GM06990 (cell line): ENCODE measurements around the gene SNTG2.

Experiments used
- DNase-seq: peaks from one replicate; pipeline ENCODE4 v3.0.0-alpha.2; 2011; ENCODE audit not compliant: insufficient read length; ENCODE audit errors: extremely low read depth
- H3K27me3 ChIP-seq: replicated peaks from 2 replicates; pipeline ENCODE4 v1.6.0; 2011; ENCODE audit warnings: low read length; ENCODE audit not compliant: control insufficient read depth, insufficient read depth
- H3K36me3 ChIP-seq: 2 replicates; pipeline ENCODE4 v1.5.1; 2011; ENCODE audit warnings: low read length; ENCODE audit not compliant: control insufficient read depth, insufficient read depth
- H3K4me3 ChIP-seq: replicated peaks from 2 replicates; pipeline ENCODE4 v1.5.1; 2011; ENCODE audit warnings: low read depth, mild to moderate bottlenecking, control low read depth, low read length
- TF ChIP-seq, protein P1 (sequence below): IDR thresholded peaks from 2 replicates; pipeline ENCODE4 v1.5.1; 2011; ENCODE audit warnings: low read length, control low read depth, mild to moderate bottlenecking, inconsistent platforms; ENCODE audit not compliant: insufficient read depth, poor library complexity, severe bottlenecking

The SNTG2 gene

DNA sequence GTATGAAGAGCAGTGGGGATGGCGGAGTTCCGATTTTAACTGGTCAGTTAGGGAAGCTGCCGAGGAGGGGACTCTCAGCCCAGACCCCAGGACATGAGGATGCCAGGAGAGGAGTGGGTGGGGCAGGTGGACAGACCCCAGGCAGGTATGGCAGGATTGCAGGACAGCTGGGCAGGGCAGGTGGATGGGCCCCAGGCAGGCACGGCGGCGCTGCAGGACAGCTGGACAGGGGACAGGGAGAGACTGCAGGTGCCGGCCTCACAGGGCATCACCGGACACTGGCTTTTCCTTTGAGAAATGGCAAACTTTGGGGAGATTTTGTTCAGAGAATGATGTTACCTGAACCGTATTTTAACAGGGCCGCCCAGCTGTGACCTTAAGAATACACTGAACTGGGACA is 127.7 kb downstream of the SNTG2 start:
- TF ChIP-seq, protein P1, sequence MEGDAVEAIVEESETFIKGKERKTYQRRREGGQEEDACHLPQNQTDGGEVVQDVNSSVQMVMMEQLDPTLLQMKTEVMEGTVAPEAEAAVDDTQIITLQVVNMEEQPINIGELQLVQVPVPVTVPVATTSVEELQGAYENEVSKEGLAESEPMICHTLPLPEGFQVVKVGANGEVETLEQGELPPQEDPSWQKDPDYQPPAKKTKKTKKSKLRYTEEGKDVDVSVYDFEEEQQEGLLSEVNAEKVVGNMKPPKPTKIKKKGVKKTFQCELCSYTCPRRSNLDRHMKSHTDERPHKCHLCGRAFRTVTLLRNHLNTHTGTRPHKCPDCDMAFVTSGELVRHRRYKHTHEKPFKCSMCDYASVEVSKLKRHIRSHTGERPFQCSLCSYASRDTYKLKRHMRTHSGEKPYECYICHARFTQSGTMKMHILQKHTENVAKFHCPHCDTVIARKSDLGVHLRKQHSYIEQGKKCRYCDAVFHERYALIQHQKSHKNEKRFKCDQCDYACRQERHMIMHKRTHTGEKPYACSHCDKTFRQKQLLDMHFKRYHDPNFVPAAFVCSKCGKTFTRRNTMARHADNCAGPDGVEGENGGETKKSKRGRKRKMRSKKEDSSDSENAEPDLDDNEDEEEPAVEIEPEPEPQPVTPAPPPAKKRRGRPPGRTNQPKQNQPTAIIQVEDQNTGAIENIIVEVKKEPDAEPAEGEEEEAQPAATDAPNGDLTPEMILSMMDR: no peak
- no peak for DNase-seq
- Histone ChIP-seq H3K36me3 (no peaks in the 10 kb centered on the region), H3K4me3 (no peak overlapping the region), H3K27me3 (no peaks in the 10 kb centered on the region)

DNA sequence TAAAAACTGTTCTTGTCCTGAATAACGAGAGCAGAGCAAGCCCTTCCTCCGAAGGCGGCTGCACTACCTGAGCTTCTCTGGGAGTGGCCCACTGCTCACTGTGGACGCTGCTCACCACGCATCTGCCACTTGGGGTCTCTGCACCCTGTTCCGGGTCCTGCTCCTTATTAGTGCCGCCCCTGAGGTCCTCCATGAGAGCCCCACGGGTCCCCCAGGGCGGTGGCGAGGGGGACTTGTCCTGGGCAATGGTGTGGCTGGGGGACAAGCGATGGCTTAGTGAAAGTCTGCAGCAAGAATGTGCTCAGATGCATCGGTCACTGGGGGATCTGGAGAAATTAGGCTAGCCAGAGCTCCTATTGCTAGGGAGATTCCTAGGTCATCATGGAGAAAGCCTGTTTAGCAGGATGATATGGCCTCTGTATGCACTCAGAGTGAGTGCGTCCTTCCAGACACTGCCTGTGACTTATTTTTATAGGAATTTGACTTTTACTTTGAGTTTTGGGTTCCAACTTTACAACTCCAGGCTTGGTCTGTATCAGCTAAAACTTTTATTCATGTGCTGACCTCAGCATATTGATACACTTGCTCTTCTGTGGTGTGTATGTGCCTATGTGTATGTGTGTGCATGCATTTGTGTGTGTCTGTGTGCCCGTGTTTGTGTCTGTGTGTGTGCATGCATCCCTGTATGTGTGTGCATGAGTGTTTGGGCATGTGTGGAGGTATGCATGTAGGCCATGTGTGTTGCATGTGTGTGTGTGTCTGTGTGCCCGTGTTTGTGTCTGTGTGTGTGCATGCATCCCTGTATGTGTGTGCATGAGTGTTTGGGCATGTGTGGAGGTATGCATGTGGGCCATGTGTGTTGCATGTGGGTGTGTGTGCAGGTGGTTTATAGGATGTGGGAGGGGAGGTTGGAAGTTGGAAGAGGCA is 129.5 kb downstream of the SNTG2 start:
- no peaks in the 10 kb centered on the region for H3K27me3 ChIP-seq

DNA sequence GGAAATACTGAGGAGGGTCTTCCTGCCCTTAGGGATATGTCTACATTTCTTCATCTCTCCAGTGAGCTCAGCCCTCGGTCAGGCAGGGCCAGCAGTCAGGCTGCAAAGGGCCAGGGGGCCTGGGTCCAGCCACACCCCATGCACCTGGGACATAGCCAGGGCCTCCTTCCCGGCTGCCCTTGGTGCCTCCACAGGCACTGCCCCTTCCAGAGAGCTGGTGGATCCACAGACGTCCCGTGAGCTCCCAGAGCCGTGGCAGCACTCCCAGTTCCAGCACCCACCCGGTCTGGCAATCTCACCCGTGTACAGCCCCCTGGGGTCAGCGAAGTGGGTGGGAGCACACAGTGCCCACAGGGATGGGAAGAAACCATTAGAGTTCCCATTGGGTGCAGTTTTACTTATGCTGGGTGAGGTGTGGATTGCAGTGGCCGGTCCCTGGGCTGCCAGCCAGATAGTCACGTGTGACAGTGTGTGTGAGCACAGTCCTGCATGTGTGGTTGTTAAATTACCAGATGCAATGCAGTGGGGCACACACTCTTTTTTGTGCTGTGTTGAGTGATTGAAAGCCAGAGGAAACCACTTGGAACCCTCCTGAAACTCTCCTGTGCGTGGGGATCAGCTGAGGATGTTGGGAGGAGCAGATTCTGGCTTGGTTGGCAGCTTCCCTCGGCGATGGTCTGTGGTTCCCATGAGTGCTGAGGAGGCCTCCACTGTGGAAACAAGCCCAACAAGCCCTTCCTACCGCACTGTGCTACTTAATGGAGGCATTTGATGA is 131.0 kb downstream of the SNTG2 start:
- TF ChIP-seq, protein P1: no peak
- Histone ChIP-seq H3K4me3 (no peak overlapping the region), H3K36me3 (no peaks in the 10 kb centered on the region), H3K27me3 (no peaks in the 10 kb centered on the region)
- no peak for DNase-seq

More for the DNA sequence above, 129.5 kb downstream of the SNTG2 start:
- TF ChIP-seq, protein P1: no peak
- Histone ChIP-seq H3K36me3 (no peaks in the 10 kb centered on the region), H3K4me3 (no peak overlapping the region)
- DNase-seq: no peak

DNA sequence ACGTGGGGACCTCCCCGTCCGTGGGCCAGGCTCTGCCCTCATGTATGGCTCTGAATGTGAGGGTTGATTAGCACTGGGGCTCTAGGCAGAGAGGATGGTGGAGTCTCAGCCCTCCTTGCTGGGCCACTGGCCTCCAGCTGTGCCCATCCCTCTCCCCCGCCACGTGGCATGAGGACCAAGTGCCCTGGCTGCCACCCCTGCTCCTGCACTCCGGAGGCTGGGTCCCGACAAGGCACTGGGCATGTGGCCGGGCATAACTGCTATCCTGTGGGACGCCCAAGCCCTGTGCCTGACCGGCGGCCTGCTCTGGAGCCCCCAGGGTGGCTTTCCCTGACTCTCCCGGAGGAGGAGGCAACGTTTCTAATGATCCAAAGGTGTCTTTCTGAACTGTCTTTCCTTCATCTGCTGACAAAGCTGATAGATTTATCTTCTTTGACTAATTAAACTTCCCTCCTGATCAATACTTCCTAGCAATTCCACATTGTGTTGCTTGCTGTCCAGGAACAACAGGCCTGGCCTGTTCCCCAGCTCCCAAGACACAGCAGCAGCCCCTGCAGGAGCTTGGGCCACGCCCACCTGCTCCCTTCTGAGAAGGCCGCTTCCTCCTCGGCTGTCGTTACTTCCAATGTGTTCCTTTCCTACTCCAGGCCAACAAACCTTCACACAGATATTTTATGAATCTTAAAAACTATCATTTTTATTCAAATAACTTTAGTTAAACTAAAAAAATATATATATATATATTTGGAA is 132.0 kb downstream of the SNTG2 start:
- TF ChIP-seq, protein P1: no peak
- no peaks in the 10 kb centered on the region for H3K36me3 ChIP-seq
- no peaks in the 10 kb centered on the region for H3K27me3 ChIP-seq
- no peak for DNase-seq
- no peak overlapping the region for H3K4me3 ChIP-seq

DNA sequence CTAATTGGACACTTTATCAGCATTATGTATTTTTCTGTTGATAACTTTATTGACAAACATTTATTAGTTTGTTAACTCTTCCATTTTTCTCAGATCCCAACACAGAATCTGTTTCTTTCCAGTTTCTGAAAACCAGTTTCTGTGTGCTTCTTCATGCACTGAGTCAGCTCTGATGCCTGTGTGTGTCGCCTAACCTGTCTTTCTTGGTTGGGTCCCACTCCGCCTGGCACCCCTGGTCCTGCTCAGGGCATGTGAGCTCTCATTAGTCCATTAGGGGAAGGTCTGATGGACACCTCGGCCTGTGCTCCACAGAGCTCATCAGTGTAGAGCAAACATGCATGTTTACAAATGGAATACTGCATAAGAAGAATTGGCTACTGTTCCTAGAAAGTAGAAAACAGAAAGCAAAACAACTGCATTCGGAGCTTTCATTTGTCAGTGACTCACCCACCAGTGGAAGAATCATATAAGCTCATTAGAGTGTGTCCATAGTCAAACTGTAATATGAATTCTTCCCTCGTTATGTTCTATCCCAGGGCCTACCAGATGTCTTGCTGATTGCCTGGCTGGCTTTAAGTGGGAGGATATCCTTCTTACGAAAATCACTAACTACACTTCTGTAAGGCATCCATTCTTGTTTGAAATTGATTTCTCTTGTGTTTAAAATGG is 137.7 kb downstream of the SNTG2 start:
- DNase-seq: no peak
- TF ChIP-seq, protein P1: no peak
- H3K36me3 ChIP-seq: no peaks in the 10 kb centered on the region
- no peaks in the 10 kb centered on the region for H3K27me3 ChIP-seq
- H3K4me3 ChIP-seq: no peak overlapping the region
